HL-60 (cell line): ENCODE measurements around the gene SPRR2G.

Experiments used
- CTCF ChIP-seq: IDR thresholded peaks from one replicate; pipeline ENCODE4 v1.5.1; 2011; ENCODE audit warnings: low read length, control low read depth, inconsistent platforms; ENCODE audit not compliant: insufficient read depth
- GABPA ChIP-seq: IDR thresholded peaks from 2 replicates; pipeline ENCODE4 v1.6.1; 2012; ENCODE audit warnings: low read depth
- POLR2AphosphoS5 ChIP-seq: IDR thresholded peaks from 2 replicates; pipeline ENCODE4 v1.6.1; 2012; ENCODE audit warnings: low read depth

GRCh38 chr1:153120945-153121344 lies 29.7 kb downstream of the SPRR2G start:
- TF ChIP-seq CTCF = no peak
- no peak for TF ChIP-seq GABPA
- TF ChIP-seq POLR2AphosphoS5 = no peak
